ENCODE results near the gene ZNF503.

The ZNF503 gene

DNA sequence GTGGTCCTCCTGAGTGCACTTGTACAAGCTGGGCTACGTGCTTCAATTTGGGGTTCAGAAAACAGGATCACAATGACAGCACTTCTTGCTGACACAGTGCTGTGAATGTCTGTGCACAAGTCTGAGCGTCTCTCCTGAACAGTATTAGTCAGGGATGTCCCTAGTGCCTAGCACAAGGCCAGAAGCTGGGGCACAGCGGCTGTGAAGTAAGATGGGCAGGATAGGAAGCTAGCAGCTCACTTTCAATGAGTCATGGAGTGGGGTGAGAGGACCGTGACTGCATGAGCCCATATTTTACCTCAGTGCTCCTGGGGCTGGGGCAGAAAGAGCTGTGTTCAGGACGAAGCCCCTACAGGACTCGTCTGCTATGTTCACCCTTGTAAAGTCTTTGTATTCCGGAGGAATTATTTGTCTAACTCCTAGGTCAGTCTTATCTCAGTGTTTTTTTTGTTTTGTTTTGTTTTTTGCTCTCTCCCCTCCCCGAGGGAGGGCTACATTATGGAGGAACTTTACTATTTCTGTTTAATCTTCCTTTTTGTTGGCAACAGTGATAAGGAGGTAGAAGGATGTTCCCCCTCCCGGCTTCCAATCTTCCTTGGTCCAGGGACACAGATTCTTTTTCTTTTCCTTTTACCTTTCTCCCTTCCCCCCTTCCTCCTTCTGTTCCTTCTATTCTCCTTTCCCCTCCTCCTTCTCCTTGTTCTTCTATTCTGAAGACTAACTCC lies 27.0 kb upstream of the ZNF503 start:
- no peaks in the 10 kb centered on the region for H3K27me3 ChIP-seq (ENCODE audit: insufficient read depth, poor library complexity, severe bottlenecking)
- ATAC-seq (ENCODE audit: low read depth) (peak; percentile 65), DNase-seq (ENCODE audit: low spot score) (no peak)

DNA sequence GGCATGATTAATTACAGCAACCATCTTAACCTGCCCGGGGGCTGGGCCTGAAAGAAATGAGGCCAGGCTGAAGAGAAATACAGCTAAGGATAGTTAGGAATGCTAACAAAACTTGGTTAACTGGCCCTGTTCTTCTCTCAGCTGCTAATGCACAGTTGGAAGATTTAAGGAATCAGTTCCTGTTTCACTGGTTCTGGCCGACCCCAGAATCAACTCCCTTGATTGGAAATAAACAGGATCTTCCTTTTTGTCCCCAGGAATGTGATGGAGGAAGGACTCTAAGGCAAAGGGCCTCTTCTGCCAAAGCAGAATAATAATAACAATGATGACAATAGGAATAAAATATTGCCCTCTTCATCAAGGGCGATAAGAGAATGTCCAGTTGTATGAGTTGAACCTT lies 26.4 kb upstream of the ZNF503 start:
- no peak overlapping the region for H3K4me3 ChIP-seq (ENCODE audit: severe bottlenecking)
- TF ChIP-seq, protein P1, sequence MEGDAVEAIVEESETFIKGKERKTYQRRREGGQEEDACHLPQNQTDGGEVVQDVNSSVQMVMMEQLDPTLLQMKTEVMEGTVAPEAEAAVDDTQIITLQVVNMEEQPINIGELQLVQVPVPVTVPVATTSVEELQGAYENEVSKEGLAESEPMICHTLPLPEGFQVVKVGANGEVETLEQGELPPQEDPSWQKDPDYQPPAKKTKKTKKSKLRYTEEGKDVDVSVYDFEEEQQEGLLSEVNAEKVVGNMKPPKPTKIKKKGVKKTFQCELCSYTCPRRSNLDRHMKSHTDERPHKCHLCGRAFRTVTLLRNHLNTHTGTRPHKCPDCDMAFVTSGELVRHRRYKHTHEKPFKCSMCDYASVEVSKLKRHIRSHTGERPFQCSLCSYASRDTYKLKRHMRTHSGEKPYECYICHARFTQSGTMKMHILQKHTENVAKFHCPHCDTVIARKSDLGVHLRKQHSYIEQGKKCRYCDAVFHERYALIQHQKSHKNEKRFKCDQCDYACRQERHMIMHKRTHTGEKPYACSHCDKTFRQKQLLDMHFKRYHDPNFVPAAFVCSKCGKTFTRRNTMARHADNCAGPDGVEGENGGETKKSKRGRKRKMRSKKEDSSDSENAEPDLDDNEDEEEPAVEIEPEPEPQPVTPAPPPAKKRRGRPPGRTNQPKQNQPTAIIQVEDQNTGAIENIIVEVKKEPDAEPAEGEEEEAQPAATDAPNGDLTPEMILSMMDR (IDR thresholded peaks at IDR 0.05; ENCODE audit: poor library complexity, severe bottlenecking): no peak
- peak overlapping the region; percentile 56 for H3K27ac ChIP-seq (ENCODE audit: poor library complexity, severe bottlenecking)
- no peaks in the 10 kb centered on the region for H3K9me3 ChIP-seq (ENCODE audit: severe bottlenecking)
- H3K4me1 ChIP-seq (ENCODE audit: insufficient read depth, poor library complexity, severe bottlenecking): peaks cover 34% of the 10 kb centered on the region
- H3K27me3 ChIP-seq (ENCODE audit: insufficient read depth, poor library complexity, severe bottlenecking): no peaks in the 10 kb centered on the region
- DNase-seq (ENCODE audit: low spot score): no peak
- no peaks in the 10 kb centered on the region for H3K36me3 ChIP-seq (ENCODE audit: low read depth)
- no peak for ATAC-seq (ENCODE audit: low read depth)

More for the DNA sequence above, 27.0 kb upstream of the ZNF503 start:
- Histone ChIP-seq H3K4me1 (ENCODE audit: insufficient read depth, poor library complexity, severe bottlenecking) (peaks cover 34% of the 10 kb centered on the region), H3K27ac (ENCODE audit: poor library complexity, severe bottlenecking) (peak overlapping the region; percentile 56), H3K9me3 (ENCODE audit: severe bottlenecking) (no peaks in the 10 kb centered on the region), H3K36me3 (ENCODE audit: low read depth) (no peaks in the 10 kb centered on the region), H3K4me3 (ENCODE audit: severe bottlenecking) (no peak overlapping the region)
- TF ChIP-seq, protein P1 (IDR thresholded peaks at IDR 0.05; ENCODE audit: poor library complexity, severe bottlenecking): no peak

DNA sequence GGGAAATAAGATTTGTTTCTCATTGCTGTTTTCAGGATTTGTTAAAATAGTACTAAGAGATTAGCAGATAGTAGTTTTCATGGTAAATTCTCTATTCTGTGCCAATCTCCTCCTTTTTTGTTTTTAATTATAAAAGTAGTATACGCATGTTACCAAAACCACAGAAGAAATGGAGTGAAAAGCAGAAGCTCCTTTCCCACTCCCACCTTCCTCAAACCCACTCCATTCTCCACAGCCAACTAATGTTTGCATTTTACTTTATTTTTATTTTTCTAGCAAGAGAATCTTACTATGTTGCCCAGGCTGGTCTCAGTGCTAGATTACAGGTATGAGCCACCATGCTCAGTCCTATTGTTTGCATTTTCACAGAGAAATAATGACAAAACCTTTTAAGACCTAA lies 25.3 kb upstream of the ZNF503 start:
- Histone ChIP-seq H3K27me3 (ENCODE audit: insufficient read depth, poor library complexity, severe bottlenecking) (no peaks in the 10 kb centered on the region), H3K36me3 (ENCODE audit: low read depth) (no peaks in the 10 kb centered on the region)

DNA sequence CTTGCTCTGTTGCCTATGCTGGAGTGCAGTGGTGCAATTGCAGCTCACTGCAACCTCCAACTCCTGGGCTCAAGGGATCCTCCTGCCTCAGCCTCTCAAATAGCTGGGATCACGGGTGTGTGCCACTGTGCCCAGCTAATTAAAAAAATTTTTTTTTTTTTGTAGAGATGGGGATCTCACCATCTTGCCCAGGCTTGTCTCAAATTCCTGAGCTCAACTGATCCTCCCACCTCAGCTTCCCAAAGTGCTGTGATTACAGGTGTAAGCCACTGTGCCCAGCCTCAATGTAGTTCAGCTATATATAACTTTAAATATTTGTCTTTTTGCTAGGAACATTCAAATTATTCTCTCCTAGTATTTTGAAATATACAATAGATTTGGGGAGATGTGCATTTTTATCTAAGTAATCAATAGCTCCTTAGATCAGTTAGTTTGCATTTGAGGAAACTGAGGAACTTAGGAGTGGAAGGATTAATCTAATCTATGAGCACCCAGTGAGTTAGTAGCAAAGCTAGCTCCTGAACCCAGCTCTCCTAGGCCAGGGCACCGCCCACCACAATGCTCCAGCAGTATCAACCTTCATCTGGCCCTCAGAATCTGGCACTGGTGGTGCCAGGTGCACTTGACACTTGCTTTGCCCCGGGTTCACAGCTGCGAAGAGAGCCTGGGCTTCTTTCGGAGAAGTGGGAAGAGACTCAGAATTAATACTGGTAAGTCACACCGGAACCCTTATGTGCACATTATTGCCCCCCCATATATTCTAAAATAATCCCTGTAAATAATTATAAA lies 23.9 kb upstream of the ZNF503 start:
- Histone ChIP-seq H3K4me1 (ENCODE audit: insufficient read depth, poor library complexity, severe bottlenecking) (peaks cover 26% of the 10 kb centered on the region), H3K4me3 (ENCODE audit: severe bottlenecking) (no peak overlapping the region), H3K9me3 (ENCODE audit: severe bottlenecking) (no peaks in the 10 kb centered on the region), H3K27ac (ENCODE audit: poor library complexity, severe bottlenecking) (no peak overlapping the region), H3K36me3 (ENCODE audit: low read depth) (no peaks in the 10 kb centered on the region), H3K27me3 (ENCODE audit: insufficient read depth, poor library complexity, severe bottlenecking) (no peaks in the 10 kb centered on the region)
- TF ChIP-seq, protein P1 (IDR thresholded peaks at IDR 0.05; ENCODE audit: poor library complexity, severe bottlenecking): no peak
- ATAC-seq (ENCODE audit: low read depth) (no peak), DNase-seq (ENCODE audit: low spot score) (peak; percentile 33)

More for the DNA sequence above, 25.3 kb upstream of the ZNF503 start:
- Histone ChIP-seq H3K9me3 (ENCODE audit: severe bottlenecking) (no peaks in the 10 kb centered on the region), H3K4me3 (ENCODE audit: severe bottlenecking) (no peak overlapping the region), H3K4me1 (ENCODE audit: insufficient read depth, poor library complexity, severe bottlenecking) (peaks cover 34% of the 10 kb centered on the region), H3K27ac (ENCODE audit: poor library complexity, severe bottlenecking) (no peak overlapping the region)
- no peak for ATAC-seq (ENCODE audit: low read depth)
- DNase-seq (ENCODE audit: low spot score): no peak
- TF ChIP-seq, protein P1 (IDR thresholded peaks at IDR 0.05; ENCODE audit: poor library complexity, severe bottlenecking): no peak

Data from RWPE2 (cell line).